Measurements from ENCODE around the gene CEMIP. TPM values are rescaled to one million over a fixed set of nuclear protein-coding genes. Genes with fewer than 3 reads are reported as not detected.

Gene CEMIP
- total and polyA plus RNA-seq, 2 of the 13 experiments (the other 11 are each of a cell fraction or from before 2014, with no cell fraction given), result 4.3 to 28.5 TPM

GRCh38 chr15:80989518-80990478, 210.6 kb downstream of the CEMIP start, which contains the start of gene MESD (continued):
- peak; percentile 53 for TF ChIP-seq ZBTB26 (CRISPR knock-in tag; IDR thresholded peaks at IDR 0.05; ENCODE audit: borderline replicate concordance)
- no peak for TF ChIP-seq ZNF567 (CRISPR knock-in tag; IDR thresholded peaks at IDR 0.05; ENCODE audit: borderline replicate concordance)
- no peak for TF ChIP-seq KDM6A (CRISPR knock-in tag; IDR thresholded peaks at IDR 0.05; ENCODE audit: low read depth)
- no peak; the same call in 1 of the 2 replicates for TF ChIP-seq TOE1 (CRISPR knock-in tag; IDR thresholded peaks at IDR 0.05)
- peak; percentile 70 for TF ChIP-seq KMT2B (CRISPR knock-in tag; IDR thresholded peaks at IDR 0.05)
- no peak for TF ChIP-seq PRDM4 (CRISPR knock-in tag; IDR thresholded peaks at IDR 0.05; ENCODE audit: borderline replicate concordance)
- no peak for TF ChIP-seq STAG1 (CRISPR knock-in tag; IDR thresholded peaks at IDR 0.05)
- TF ChIP-seq NFATC3 (CRISPR knock-in tag; IDR thresholded peaks at IDR 0.05), result no peak
- no peak for TF ChIP-seq ZNF7 (CRISPR knock-in tag; IDR thresholded peaks at IDR 0.05)
- TF ChIP-seq U2AF1 (optimal IDR thresholded peaks at IDR 0.05; ENCODE audit: low read depth, low read length), result no peak
- peak; percentile 65; the same call in 1 of the 2 replicates for TF ChIP-seq ZNF607 (CRISPR knock-in tag; IDR thresholded peaks at IDR 0.05; ENCODE audit: borderline replicate concordance)
- no peak for TF ChIP-seq ZNF713 (CRISPR knock-in tag; IDR thresholded peaks at IDR 0.05)
- no peak for TF ChIP-seq SMC3 (IDR thresholded peaks at IDR 0.05; ENCODE audit: low read length)
- peak; percentile 74 for TF ChIP-seq THAP11 (CRISPR knock-in tag; IDR thresholded peaks at IDR 0.05)
- TF ChIP-seq DZIP1 (CRISPR knock-in tag; IDR thresholded peaks at IDR 0.05), result no peak
- TF ChIP-seq ARNTL (CRISPR knock-in tag; IDR thresholded peaks at IDR 0.05), result no peak
- peak; percentile 72 for TF ChIP-seq GATA4 (IDR thresholded peaks at IDR 0.05; ENCODE audit: borderline replicate concordance, low read depth)
- TF ChIP-seq ZNF382 (CRISPR knock-in tag; IDR thresholded peaks at IDR 0.05; ENCODE audit: borderline replicate concordance), result no peak
- peak; percentile 38 for TF ChIP-seq NAIF1 (CRISPR knock-in tag; IDR thresholded peaks at IDR 0.05; ENCODE audit: borderline replicate concordance)
- 0 out of 2 replicates have a peak, but pooled peaks have one; percentile 43 for TF ChIP-seq ZNF879 (CRISPR knock-in tag; IDR thresholded peaks at IDR 0.05)
- no peak for TF ChIP-seq ZNF17 (CRISPR knock-in tag; IDR thresholded peaks at IDR 0.05)
- TF ChIP-seq THAP7 (CRISPR knock-in tag; IDR thresholded peaks at IDR 0.05), result peak; percentile 78
- TF ChIP-seq SMAD1 (CRISPR knock-in tag; IDR thresholded peaks at IDR 0.05; ENCODE audit: borderline replicate concordance, low read depth), result no peak; the same call in 1 of the 2 replicates
